ENCODE measurements around the gene NFIX.

The NFIX gene

DNA sequence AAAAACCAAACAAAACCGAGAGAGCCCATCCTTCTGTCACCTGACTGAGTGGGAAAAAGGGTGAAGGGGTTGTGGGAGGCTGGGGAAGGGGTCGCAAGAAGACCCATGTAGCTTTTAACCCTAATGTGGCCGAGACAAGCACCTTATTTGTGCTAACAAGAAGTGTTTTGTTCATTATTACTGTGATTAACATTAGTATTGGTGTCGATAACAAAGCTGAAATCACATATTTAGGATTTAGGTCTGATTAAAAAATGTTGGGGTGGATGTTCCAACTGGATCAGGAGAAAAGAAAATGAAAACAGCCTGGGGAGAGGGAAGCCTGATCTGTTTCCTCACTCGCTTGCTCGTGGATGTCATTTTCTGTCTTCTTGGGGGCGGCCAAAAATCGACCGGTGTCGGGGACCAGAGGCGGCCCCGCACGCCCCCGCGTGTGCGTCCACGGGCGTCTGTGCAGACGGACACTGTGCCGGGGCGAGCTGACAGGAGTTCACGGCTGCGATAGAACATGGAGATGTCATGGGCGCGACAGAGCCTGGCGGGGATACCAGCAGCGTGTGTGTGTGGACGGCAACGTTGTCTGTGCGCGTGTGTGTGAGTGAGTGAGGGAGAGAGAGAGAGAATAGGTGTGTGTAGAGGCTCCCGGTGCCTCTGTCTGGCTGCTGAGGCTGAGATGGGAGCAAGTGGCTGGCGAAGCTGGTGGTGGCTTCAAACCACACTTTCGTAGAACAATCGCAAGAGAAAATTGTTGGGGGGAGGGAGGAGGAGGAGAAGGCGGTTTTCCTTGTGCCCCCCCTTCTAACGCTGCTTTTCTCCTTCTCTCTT, 29.1 kb downstream of the NFIX start:
- H3K4me1 Mint-ChIP-seq: peaks cover 25% of the 10 kb centered on the region
- peaks cover 6% of the 10 kb centered on the region for H3K36me3 Mint-ChIP-seq (ENCODE audit: low read depth)
- DNase-seq: no peak
- H3K4me3 Mint-ChIP-seq: peak overlapping the region; percentile 61
- H3K9me3 Mint-ChIP-seq: no peaks in the 10 kb centered on the region
- H3K27me3 Mint-ChIP-seq: peaks cover 41% of the 10 kb centered on the region
- ATAC-seq: no peak
- no peak overlapping the region for H3K27ac Mint-ChIP-seq

- Mint-ChIP-seq H3K27ac (no peak overlapping the region), H3K36me3 (ENCODE audit: low read depth) (peaks cover 6% of the 10 kb centered on the region), H3K9me3 (no peaks in the 10 kb centered on the region), H3K27me3 (peaks cover 41% of the 10 kb centered on the region), H3K4me1 (peaks cover 25% of the 10 kb centered on the region), H3K4me3 (no peak overlapping the region)
- ATAC-seq: no peak
- no peak for DNase-seq
These were observed 29.8 kb downstream of the NFIX start for GRCh38 chr19:13024951-13025697.

DNA sequence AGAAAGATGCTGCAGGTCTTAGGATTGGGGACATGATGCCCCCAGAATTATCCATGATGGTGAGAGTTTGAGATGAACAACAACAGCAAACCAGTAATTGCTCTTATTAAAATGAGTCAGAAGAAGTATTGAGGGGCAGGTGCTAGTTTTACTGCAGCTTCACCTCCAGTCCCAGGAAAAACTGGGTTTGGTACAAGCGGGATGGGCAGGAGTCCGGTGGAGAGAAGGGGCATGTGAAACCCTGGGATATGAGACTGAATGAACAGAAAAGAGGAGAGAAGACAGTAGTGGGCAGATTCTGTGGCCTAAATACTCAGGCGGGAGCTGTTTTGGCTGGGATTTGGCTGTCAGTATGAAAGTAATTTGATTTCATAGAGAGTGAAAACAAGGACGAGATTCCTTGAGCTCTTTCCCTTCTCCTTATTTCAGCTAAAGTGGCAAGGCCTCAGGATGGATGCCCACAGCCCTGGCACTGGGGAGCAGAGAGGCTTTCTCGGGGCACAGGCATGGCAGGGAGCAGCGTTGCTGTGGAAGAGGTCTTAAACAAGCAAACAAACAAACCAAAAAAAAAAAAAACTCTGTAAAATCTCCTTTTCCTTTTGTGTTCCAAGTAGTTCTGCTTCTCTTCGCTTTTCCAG, 30.7 kb downstream of the NFIX start:
- H3K27ac Mint-ChIP-seq: no peak overlapping the region
- no peak overlapping the region for H3K4me3 Mint-ChIP-seq
- peaks cover 25% of the 10 kb centered on the region for H3K4me1 Mint-ChIP-seq
- ATAC-seq (no peak), DNase-seq (no peak)
- H3K9me3 Mint-ChIP-seq: no peaks in the 10 kb centered on the region
- H3K27me3 Mint-ChIP-seq: peaks cover 39% of the 10 kb centered on the region
- H3K36me3 Mint-ChIP-seq (ENCODE audit: low read depth): peaks cover 6% of the 10 kb centered on the region

DNA sequence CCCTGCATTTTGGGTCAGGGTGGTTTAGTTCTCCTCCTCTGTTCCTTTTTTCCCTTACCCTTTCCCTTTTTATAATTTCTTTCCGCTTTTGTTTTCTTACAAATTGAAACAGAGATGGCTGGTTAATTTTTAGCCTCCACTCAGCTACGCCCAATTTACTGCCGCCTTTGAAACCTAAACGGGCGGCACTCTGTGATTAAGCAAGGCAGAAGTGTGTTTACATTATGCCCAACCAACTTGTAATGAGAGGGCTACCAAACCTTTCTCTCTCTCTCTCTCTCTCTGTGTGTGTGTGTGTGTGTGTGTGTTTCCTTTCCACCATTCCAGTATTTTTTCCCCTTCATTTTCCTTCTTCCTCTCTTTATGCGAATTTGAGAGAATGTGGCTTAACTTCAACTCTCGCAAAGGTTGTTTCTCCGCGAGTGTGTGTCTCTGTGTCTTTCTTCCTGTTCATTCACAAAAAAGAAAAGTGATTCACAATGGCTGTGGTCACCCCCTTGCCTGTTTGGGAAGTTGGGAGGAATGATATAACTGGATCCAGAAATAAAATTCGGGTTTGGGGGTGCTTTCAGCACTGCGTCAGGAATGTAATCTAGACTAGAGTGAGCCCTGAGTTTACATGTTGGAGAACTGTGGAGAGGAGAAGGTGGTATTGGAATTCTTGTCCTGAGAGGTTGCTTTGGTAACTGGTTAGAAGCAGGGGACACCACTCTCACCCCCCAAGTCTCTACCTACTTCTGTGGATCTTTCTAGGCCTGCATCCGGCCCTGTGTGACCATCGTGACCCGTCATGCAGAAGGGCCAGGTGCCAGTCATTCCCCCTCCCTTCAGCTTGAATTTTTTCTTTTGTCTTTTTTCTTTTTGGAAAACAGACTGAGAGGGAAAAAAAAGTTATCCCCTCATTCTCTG, 31.4 kb downstream of the NFIX start:
- Mint-ChIP-seq H3K9me3 (no peaks in the 10 kb centered on the region), H3K36me3 (ENCODE audit: low read depth) (peaks cover 6% of the 10 kb centered on the region), H3K27me3 (peaks cover 39% of the 10 kb centered on the region), H3K4me3 (no peak overlapping the region), H3K4me1 (peaks cover 24% of the 10 kb centered on the region), H3K27ac (no peak overlapping the region)
- DNase-seq (no peak), ATAC-seq (no peak)

DNA sequence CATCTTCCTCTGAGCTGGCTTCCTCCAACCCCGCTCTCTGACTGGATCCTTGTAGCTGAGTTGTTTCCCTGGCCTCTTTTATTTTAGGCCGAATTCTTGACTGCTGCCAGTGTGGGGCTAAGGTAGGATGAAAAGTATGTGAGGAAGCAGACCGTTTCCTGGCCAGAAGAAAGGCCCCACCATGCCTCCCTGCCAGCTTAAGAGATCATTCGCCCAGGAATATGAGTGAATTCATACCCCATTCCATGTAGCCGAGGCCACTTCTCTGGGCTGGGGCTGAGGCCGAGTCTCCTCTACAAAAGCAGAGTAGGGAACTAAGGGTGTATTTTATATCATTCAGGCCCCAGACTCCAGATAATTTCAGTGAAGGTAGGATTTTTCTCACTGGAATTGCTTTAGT, 32.3 kb downstream of the NFIX start:
- H3K27me3 Mint-ChIP-seq: peaks cover 32% of the 10 kb centered on the region
- no peak overlapping the region for H3K4me3 Mint-ChIP-seq
- DNase-seq: no peak
- ATAC-seq: no peak
- peaks cover 6% of the 10 kb centered on the region for H3K36me3 Mint-ChIP-seq (ENCODE audit: low read depth)
- H3K27ac Mint-ChIP-seq: no peak overlapping the region
- no peaks in the 10 kb centered on the region for H3K9me3 Mint-ChIP-seq
- peaks cover 17% of the 10 kb centered on the region for H3K4me1 Mint-ChIP-seq

- Mint-ChIP-seq H3K27ac (no peak overlapping the region), H3K9me3 (no peaks in the 10 kb centered on the region), H3K4me1 (peaks cover 14% of the 10 kb centered on the region), H3K27me3 (peaks cover 29% of the 10 kb centered on the region), H3K36me3 (ENCODE audit: low read depth) (peaks cover 6% of the 10 kb centered on the region), H3K4me3 (no peak overlapping the region)
- ATAC-seq (no peak), DNase-seq (no peak)
These were observed 32.8 kb downstream of the NFIX start for GRCh38 chr19:13028027-13028426.

GRCh38 chr19:13029301-13029880, 34.1 kb downstream of the NFIX start:
- H3K27me3 Mint-ChIP-seq: peaks cover 17% of the 10 kb centered on the region
- no peak overlapping the region for H3K4me3 Mint-ChIP-seq
- no peak for ATAC-seq
- no peaks in the 10 kb centered on the region for H3K9me3 Mint-ChIP-seq
- H3K27ac Mint-ChIP-seq: no peak overlapping the region
- peaks cover 4% of the 10 kb centered on the region for H3K4me1 Mint-ChIP-seq
- no peak for DNase-seq
- H3K36me3 Mint-ChIP-seq (ENCODE audit: low read depth): peaks cover 3% of the 10 kb centered on the region

DNA sequence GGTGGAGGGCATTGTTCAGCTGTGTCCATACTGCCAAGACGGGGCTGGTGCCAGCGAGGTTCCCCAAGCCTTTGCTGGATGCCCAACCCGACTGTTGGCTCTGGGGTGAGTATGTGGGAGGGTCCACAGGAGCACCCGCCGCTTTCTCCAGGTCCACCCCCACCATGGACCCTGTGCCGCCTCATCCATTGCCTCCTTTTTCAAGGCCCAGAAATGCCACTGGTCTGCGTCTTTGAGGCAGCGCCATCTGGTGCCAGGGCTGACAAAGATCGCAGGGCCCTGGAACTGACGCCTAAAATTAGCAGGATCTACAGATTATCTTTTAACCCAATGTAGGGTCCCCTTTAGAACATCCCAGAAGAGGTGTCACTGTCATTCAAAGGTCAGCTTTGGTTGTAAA, 34.6 kb downstream of the NFIX start:
- no peak overlapping the region for H3K4me3 Mint-ChIP-seq
- H3K27ac Mint-ChIP-seq: no peak overlapping the region
- ATAC-seq: no peak
- H3K27me3 Mint-ChIP-seq: peaks cover 12% of the 10 kb centered on the region
- no peaks in the 10 kb centered on the region for H3K36me3 Mint-ChIP-seq (ENCODE audit: low read depth)
- DNase-seq: no peak
- H3K9me3 Mint-ChIP-seq: no peaks in the 10 kb centered on the region
- peaks cover 1% of the 10 kb centered on the region for H3K4me1 Mint-ChIP-seq

GRCh38 chr19:13031917-13032623, 36.8 kb downstream of the NFIX start:
- Mint-ChIP-seq H3K27ac (peak overlapping the region; percentile 8), H3K27me3 (no peaks in the 10 kb centered on the region), H3K9me3 (no peaks in the 10 kb centered on the region), H3K4me1 (peaks cover 1% of the 10 kb centered on the region), H3K36me3 (ENCODE audit: low read depth) (no peaks in the 10 kb centered on the region), H3K4me3 (no peak overlapping the region)
- DNase-seq: no peak
- no peak for ATAC-seq

- Mint-ChIP-seq H3K4me3 (no peak overlapping the region), H3K27me3 (no peaks in the 10 kb centered on the region), H3K36me3 (ENCODE audit: low read depth) (no peaks in the 10 kb centered on the region), H3K27ac (peak overlapping the region; percentile 8), H3K4me1 (peaks cover 5% of the 10 kb centered on the region), H3K9me3 (no peaks in the 10 kb centered on the region)
- ATAC-seq: no peak
- no peak for DNase-seq
These were observed 37.6 kb downstream of the NFIX start for GRCh38 chr19:13032837-13033236.

DNA sequence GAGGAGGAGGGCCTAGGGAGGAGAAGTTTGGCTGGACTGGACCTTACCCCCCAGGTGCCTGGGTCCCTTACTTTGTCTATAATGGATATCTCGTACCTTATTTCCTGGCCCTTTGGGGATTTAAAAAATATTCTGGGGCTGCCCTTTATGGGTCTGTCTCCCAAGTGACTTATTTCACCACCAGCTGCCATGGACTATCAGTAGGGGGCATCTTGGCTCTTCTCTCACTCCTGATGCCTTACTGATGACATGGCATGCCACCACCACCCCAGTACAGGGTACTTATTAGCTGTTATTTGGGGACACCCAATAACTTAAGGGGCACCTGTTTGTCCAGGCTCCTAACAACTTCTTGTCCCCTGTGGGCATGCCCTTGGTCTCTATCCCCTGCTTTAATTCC, 38.0 kb downstream of the NFIX start:
- Mint-ChIP-seq H3K36me3 (ENCODE audit: low read depth) (no peaks in the 10 kb centered on the region), H3K4me1 (peaks cover 5% of the 10 kb centered on the region), H3K27me3 (no peaks in the 10 kb centered on the region), H3K9me3 (no peaks in the 10 kb centered on the region), H3K4me3 (no peak overlapping the region), H3K27ac (no peak overlapping the region)
- ATAC-seq (no peak), DNase-seq (no peak)

DNA sequence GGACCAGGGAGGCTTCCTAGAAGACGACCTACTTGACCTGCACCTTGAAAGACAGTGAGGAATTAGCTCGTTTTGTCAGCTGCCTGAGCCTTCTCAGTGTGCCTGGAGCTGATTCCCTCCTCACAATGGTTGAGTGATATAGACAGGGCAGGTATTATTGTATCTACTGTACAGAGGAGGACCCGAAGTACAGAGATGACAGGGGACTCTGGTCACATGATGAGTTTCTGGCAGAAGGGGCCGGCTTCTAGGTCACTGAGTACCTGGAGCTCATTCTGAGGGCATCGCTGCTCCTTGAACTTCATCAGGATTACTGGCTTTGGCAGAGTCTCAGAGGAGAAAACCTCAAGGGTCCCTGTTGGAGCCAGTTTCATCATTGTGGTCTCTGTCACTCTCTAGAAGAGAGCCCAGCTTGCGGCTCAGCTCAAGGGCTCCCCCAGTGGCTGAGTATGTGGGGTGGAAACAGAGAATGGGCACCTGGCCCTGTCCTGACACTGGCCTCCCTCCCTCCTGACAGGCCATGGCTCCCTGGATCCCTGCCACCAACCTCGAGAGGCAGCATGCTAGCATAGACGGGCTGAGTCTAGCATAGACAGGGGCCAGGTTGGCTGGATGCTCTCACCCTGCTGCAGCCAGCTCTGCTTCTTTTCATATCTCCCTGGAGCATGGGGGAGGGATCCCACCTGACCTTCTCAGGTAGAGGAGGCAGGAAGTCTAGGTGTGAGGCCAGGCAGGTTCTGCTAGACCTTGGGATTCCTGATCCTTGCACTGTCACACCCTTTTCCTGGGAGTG, 38.7 kb downstream of the NFIX start:
- peak; percentile 70 for DNase-seq
- Mint-ChIP-seq H3K9me3 (no peaks in the 10 kb centered on the region), H3K36me3 (ENCODE audit: low read depth) (no peaks in the 10 kb centered on the region), H3K4me3 (no peak overlapping the region), H3K27me3 (no peaks in the 10 kb centered on the region), H3K27ac (no peak overlapping the region), H3K4me1 (peaks cover 5% of the 10 kb centered on the region)
- ATAC-seq: peak; percentile 79

DNA sequence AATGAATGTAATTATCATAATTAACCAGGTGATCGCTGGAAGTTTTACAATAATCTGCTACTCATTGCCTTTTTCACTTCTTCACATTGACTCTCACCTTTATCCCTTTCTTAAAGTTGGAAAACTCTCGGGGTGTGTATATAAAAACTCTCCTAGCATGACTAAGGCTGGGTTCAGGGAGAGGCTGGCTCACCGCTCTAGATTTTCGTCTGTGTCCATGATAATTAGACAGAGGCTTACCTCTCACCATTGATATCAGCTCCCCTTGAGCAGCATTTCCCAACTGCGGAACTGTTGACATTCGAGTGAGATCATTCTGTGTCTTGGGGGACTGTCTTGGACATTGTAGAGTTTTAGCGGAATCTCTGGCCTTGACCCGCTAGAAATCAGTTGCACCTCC, 39.4 kb downstream of the NFIX start:
- Mint-ChIP-seq H3K4me1 (peaks cover 5% of the 10 kb centered on the region), H3K36me3 (ENCODE audit: low read depth) (no peaks in the 10 kb centered on the region), H3K4me3 (no peak overlapping the region), H3K27ac (no peak overlapping the region), H3K9me3 (no peaks in the 10 kb centered on the region), H3K27me3 (no peaks in the 10 kb centered on the region)
- DNase-seq: no peak
- no peak for ATAC-seq

Data from activated naive CD8-positive, alpha-beta T cell treated with anti-CD3 and anti-CD28 coated beads, Interleukin-2, amount 50 U/mL, for 24 hours (primary cell).